IPS-NIHi11 (cell line): ENCODE results near the gene TUSC2.
A peak's percentile ranks its signal among the peaks of the same experiment; 100 is the strongest.

Source experiments
- DNase-seq: peaks from one replicate; pipeline ENCODE4 v3.0.0; 2012; ENCODE audit warnings: mixed read lengths, low spot score

Gene TUSC2, protein sequence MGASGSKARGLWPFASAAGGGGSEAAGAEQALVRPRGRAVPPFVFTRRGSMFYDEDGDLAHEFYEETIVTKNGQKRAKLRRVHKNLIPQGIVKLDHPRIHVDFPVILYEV

GRCh38 chr3:50327943-50328691 lies at the start of gene TUSC2:
TUSC2 (minus strand) TSS chr3:50328223; CDS start chr3:50328099, 124 bp downstream.
- peak; percentile 95 for DNase-seq

GRCh38 chr3:50375258-50375931 lies 47.4 kb upstream of the TUSC2 start:
- peak; percentile 77 for DNase-seq

DNA sequence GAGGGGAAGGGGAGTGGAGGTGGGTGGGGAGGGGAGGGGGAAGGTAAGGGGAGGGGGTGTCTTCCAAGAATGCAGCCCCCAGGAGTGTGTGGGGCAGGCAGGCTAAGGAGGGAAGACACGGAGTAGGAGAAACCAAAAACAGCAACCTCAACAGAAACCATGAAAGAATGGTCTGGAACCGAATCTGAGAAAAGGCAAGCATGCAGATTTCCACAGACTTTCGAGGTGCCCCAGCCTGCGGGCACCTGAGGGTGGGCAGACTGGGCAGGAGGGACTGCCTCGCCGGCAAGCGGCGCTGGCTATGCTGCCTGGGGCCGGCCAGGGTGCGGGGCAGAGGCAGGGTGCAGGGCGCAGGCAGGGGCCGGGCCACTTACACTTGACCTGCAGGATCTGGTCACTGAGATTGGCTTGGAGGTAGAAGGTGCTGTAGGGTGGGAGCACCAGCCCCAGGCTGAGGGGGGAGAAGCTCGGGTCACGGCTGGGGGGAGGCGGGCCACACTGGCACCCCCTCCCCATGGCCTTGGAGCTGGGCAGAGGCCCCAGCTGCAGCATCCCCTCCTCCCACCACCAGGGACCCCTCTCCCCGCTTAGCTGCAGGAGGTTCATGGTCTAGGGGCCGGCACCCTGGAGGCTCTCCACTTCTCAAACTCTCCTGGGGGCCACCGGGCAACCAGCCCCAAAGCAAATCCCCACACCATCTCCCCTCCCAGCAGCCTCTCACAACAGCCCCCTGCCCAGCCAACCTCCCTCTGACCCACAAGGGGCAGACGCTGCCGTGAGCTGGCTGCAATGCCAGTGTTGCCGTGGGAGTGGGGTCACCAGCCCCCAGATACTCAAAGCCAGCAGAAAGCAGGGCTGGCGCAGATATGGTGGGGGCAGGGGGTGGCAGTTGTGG lies 46.6 kb upstream of the TUSC2 start:
- DNase-seq, result peak; percentile 55

DNA sequence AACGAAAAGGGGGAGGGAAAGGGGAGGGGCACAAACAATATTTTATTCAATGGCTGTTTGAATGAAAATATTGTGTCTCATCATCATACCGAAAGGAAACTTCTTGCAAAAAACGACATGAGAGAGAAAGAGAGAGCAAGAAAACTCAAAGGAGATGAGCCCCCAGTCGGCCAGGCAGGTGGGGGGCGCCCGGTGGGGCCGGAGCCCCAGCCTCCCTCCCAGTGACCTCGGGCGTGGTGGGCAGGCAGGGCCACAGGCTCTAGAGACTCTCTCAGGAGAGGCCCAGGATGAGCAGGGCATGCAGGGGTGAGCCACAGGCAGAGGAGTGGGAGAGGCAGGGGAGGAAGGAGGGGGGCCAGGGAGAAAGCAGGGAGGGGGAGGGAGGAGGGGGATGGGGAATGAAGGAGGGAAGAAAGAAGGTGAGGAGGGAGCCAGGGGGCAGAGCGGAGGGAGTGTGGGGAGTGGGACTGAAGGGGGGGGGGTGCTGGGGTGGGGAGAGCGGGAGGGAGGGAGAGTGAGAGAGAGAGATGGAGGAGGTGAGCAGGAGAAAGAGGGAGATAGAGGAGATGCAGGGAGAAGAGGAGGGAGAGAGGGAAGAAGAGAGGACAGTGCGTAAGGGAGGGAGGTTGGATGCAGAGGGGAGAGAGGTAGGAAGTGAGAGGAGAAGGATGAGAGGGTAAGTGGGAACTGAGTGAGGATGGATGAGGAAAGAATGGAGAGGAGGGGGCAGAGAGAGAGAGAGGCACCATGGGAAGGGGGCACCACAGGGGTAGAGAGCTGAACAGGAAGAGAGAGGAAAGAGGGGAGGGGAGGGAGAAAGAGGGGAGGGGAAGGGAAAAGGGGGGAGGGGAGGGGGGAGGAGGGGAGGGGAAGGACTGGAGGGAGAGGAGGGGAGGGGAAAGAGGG lies 45.4 kb upstream of the TUSC2 start:
- DNase-seq, result peak; percentile 61

- DNase-seq, result no peak
Observed at GRCh38 chr3:50372349-50372748, 44.3 kb upstream of the TUSC2 start.

- DNase-seq, result no peak
Observed at GRCh38 chr3:50371133-50371685, 43.2 kb upstream of the TUSC2 start.

GRCh38 chr3:50370594-50370993 lies 42.6 kb upstream of the TUSC2 start:
- no peak for DNase-seq

DNA sequence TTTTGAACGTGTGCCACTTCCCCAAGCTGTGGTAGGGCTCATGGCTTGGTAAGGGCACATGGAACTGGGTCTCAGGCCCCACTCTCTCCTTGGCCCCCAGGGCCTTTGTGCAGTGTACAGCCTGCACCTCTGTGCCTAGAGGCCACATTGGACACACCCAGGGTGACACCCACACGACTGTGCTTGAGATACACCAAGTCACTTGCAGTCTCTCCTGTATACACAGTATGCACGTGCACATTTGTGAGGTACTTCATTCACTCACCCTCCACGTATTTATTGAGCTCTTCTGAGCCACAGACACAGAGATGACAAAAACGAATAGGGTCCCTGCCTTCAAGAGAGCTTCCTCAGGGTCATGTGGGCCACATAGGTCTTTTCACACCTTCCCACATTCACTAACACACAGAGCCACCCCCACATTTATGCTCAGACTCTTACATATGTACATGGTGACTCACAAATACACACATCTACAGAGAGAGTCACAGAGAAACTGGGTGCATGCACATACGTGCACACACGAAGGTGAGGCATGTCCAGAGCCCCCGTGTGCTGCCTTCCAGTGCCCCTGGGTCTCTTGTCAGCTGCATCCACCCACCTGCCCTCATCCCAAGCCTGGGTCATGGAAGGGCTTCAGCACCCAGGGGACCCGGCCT lies 41.1 kb upstream of the TUSC2 start:
- DNase-seq, result no peak

- DNase-seq, result no peak
Observed at GRCh38 chr3:50365842-50366220, 37.8 kb upstream of the TUSC2 start.

DNA sequence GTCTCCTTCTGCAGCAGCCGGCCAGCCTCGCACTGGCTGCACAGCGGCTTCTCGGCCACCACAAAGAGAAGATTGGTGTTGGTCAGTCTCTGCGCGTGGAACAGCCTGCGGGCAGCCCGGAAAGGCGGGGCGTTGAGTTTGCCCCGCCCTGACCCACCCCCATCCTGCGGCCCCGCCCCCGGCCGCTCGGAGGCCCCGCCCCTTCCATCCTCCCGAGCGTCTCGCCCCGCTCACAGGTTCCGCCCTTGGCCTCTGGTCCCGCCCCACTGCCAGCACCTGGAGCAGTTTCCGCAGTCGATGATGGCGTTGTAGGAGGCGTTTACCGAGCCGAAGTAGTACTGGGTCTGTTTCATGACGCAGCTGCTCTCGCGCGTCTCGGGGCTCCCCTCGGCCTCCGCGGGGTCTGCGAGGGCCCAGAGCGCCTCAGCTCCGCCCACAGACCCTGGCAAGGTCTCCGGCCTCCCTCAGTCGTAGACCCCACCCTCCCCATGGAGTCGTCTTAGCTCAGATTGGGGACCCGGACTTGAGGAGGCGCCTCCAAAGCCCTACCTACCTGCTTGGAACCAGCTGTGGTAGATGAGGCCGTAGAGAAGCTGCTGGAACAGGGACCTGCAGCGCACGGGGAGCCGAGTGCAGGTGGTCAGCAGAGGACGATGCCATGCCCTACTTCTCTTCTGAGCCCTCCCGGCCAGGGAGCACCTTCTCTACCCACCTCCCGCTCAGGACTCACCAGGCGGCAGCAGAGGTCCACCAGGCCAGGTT lies 37.2 kb upstream of the TUSC2 start:
- peak; percentile 96 for DNase-seq

DNA sequence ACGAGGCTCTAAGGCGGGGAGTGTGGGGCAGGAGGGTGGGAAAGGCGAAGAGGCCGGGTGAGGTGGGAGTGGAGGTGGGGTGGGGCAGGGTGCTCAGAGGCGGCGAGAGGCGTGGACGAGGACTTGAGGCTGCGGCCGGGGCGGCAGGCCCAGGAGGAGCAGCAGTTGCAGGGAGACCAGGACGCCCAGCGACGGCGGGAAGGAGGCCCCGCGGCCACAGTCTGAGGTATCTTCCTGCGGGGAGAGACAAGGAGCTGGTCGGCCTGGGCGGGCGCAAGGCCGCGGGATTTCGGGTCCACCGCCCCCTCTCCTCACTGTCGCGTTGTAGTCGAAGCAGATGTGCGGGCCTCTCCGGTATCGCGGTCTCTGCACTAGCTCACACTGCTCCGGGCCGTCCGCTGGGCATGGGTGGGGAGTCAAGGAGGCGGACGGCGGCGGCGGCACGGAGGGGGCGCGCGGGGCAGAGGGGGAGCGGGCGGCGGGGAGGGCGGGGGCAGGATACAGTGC lies 36.6 kb upstream of the TUSC2 start:
- no peak for DNase-seq

- DNase-seq, result no peak
Observed at GRCh38 chr3:50359760-50360110, 31.7 kb upstream of the TUSC2 start.

DNA sequence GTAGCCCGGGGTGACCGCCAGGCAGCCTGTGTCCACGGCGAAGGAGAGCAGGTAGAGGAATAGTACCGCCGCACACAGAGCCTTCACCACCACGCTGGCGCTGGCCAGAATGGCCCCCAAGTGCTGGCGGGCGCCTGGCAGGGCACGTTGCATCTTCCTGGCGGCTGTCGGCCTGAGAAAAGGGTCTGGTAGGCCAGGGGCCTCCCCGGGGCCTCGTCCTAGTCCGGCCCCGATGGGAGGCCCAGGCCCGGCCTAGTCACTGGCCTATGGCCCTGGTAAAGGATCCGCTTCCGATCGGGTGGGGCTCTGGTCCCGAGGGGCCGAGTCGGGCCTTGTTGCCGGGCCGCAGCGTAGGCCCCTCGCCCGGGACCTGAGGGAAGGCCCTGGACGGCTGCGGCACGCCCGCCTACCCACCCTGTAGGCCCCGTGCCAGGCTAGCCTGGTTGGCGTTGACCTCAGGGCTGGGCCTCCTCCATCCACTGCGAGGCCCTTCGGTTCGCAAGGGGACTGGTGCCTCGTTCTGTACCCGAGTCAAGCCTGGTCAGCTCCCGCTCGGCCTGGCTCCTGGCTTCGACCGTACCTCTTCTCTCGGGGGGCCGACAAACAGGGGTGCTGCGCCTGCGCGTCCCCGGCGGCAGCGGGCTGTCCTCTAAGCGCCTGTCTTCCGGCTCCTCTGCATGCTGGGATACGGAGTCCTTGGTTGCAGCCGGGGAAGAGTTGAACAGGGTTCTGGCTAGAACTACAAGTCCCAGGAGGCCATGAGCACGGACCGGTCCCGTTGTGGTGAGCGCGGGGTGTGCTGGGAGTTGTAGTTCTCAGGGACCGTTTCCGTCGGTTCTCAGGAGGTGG lies 31.1 kb upstream of the TUSC2 start, which contains the start of gene TMEM115:
TSS of gene TMEM115 (minus strand) at position 611 of the 849 bp plus-strand sequence. CDS start at position 153, 458 bp downstream.
- peak; percentile 98 for DNase-seq

- DNase-seq, result no peak
Observed at GRCh38 chr3:50358355-50358910, 30.4 kb upstream of the TUSC2 start.

GRCh38 chr3:50357481-50357880 lies 29.5 kb upstream of the TUSC2 start:
- no peak for DNase-seq

GRCh38 chr3:50356553-50356952 lies 28.5 kb upstream of the TUSC2 start:
- no peak for DNase-seq

DNA sequence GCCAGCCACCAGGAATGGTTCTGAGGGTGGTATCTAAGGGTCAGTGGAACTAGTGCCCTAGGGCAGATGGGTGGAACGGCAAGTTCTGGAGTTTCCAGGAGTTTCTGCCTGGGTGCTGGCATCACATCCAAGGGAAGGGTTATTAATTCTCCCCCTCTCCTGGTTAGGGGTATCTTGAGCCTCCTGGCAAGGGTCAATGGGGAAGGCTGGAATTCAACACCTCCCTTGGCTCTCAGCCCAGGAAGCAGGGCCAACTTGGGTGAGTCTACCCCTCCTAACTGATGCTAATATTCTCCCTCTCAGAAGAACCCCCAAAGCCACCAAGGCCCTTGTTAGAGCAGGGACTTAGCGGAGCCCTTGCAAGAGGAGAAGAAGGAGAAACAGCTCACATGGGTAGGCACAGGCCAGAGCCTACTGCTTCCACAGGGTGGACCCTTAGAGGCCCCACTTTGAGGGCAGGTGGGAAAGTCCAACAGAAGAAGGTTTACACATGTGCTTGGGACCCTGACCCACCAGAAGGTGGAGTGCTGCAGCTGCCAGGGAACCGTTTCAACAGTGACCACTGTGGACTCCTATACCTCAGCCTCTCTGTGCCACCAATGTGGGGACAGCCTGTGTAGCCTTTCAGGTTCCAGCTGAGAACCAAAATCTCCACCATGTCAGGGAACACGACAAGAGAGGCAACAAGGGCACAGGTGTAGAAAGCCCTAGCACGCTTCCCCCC lies 28.0 kb upstream of the TUSC2 start:
- no peak for DNase-seq
